ENCODE measurements around the gene FAM227B.

GRCh38 chr15:49558929-49559328 is 61.7 kb downstream of the FAM227B start:
- TF ChIP-seq, protein P1, sequence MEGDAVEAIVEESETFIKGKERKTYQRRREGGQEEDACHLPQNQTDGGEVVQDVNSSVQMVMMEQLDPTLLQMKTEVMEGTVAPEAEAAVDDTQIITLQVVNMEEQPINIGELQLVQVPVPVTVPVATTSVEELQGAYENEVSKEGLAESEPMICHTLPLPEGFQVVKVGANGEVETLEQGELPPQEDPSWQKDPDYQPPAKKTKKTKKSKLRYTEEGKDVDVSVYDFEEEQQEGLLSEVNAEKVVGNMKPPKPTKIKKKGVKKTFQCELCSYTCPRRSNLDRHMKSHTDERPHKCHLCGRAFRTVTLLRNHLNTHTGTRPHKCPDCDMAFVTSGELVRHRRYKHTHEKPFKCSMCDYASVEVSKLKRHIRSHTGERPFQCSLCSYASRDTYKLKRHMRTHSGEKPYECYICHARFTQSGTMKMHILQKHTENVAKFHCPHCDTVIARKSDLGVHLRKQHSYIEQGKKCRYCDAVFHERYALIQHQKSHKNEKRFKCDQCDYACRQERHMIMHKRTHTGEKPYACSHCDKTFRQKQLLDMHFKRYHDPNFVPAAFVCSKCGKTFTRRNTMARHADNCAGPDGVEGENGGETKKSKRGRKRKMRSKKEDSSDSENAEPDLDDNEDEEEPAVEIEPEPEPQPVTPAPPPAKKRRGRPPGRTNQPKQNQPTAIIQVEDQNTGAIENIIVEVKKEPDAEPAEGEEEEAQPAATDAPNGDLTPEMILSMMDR (conservative IDR thresholded peaks at IDR 0.05) = no peak
- TF ChIP-seq EZH2 (IDR thresholded peaks at IDR 0.05; ENCODE audit: low read depth) = no peak

Measured in PC-9 (cell line).